OCI-LY1 (cell line): ENCODE measurements around the gene FTL.

Experiments
- H2AFZ ChIP-seq: fragments of 200-600 bp; sonication (generic), shearing (Covaris generic); 2 replicates; pipeline ENCODE4 v1.6.0; 2014; ENCODE audit warnings: antibody characterized with exemption, mild to moderate bottlenecking, low read length
- H3F3A ChIP-seq: fragments of 200-600 bp; sonication (generic), shearing (Covaris generic); 2 replicates; pipeline ENCODE4 v1.6.0; 2014; ENCODE audit warnings: mild to moderate bottlenecking, antibody characterized with exemption, low read length, moderate library complexity; ENCODE audit not compliant: insufficient read depth
- H3K27ac ChIP-seq: fragments of 200-600 bp; sonication (generic); 2 replicates; pipeline ENCODE4 v1.5.1; 2014; ENCODE audit warnings: low read length, mixed run types, mild to moderate bottlenecking, low read depth; ENCODE audit not compliant: poor library complexity, severe bottlenecking
- H3K27me3 ChIP-seq: fragments of 200-600 bp; sonication (generic); 2 replicates; pipeline ENCODE4 v1.6.0; 2014; ENCODE audit warnings: antibody characterized with exemption, mild to moderate bottlenecking, low read length, moderate library complexity; ENCODE audit not compliant: insufficient read depth
- H3K36me3 ChIP-seq: fragments of 200-600 bp; sonication (generic); 2 replicates; pipeline ENCODE4 v1.6.1; 2014; ENCODE audit warnings: mild to moderate bottlenecking, antibody characterized with exemption, low read length, moderate library complexity, mixed read lengths; ENCODE audit not compliant: insufficient read depth
- H3K4me1 ChIP-seq: fragments of 200-600 bp; sonication (generic); 2 replicates; pipeline ENCODE4 v1.5.1; 2014; ENCODE audit warnings: mild to moderate bottlenecking, low read length, moderate library complexity; ENCODE audit not compliant: insufficient read depth, severe bottlenecking
- H3K4me2 ChIP-seq: fragments of 200-600 bp; sonication (generic), shearing (Covaris generic); 2 replicates; pipeline ENCODE4 v1.6.1; 2014; ENCODE audit warnings: low read length
- H3K4me3 ChIP-seq: fragments of 200-600 bp; sonication (generic); 2 replicates; pipeline ENCODE4 v1.5.1; 2014; ENCODE audit warnings: low read length, low read depth, mild to moderate bottlenecking, mixed read lengths; ENCODE audit not compliant: poor library complexity, severe bottlenecking
- H3K79me2 ChIP-seq: fragments of 200-600 bp; shearing (Covaris generic); 2 replicates; pipeline ENCODE4 v1.6.1; 2016; ENCODE audit warnings: mixed run types, low read length, mixed read lengths; ENCODE audit not compliant: insufficient read depth
- H3K9ac ChIP-seq: fragments of 200-600 bp; sonication (generic), shearing (Covaris generic); 2 replicates; pipeline ENCODE4 v1.6.1; 2014; ENCODE audit warnings: mild to moderate bottlenecking, low read length, mixed read lengths
- H3K9me2 ChIP-seq: fragments of 200-600 bp; sonication (generic), shearing (Covaris generic); 2 replicates; pipeline ENCODE4 v1.6.1; 2014; ENCODE audit warnings: low read depth, mild to moderate bottlenecking, low read length, mixed read lengths
- H3K9me3 ChIP-seq: fragments of 200-600 bp; shearing (Covaris generic); 2 replicates; pipeline ENCODE4 v1.6.1; 2014; ENCODE audit warnings: low read length, mixed read lengths
- H4K20me1 ChIP-seq: fragments of 200-600 bp; sonication (generic), shearing (Covaris generic); 2 replicates; pipeline ENCODE4 v1.6.0; 2016; ENCODE audit warnings: mild to moderate bottlenecking, low read length; ENCODE audit not compliant: insufficient read depth
- CTCF ChIP-seq: fragments of 200-600 bp; sonication (generic), shearing (Covaris generic); IDR thresholded peaks from 2 replicates; pipeline ENCODE4 v1.5.1; 2017; ENCODE audit warnings: mild to moderate bottlenecking, antibody characterized with exemption, low read length, moderate library complexity, mixed read lengths
- EZH2 ChIP-seq: fragments of 200-600 bp; sonication (generic), shearing (Covaris generic); IDR thresholded peaks from 2 replicates; pipeline ENCODE4 v1.8.0; 2017; ENCODE audit warnings: borderline replicate concordance, mixed run types, mild to moderate bottlenecking, antibody characterized with exemption, low read length, moderate library complexity, mixed read lengths

Gene FTL

GRCh38 chr19:48982280-48982679, 17.2 kb downstream of the FTL start:
- no peaks in the 10 kb centered on the region for H3K9me2 ChIP-seq
- H3K9me3 ChIP-seq = no peaks in the 10 kb centered on the region
- no peak overlapping the region for H3K4me3 ChIP-seq
- no peaks in the 10 kb centered on the region for H3K27me3 ChIP-seq
- H3K4me1 ChIP-seq = peaks cover 6% of the 10 kb centered on the region
- H3K27ac ChIP-seq = no peak overlapping the region
- TF ChIP-seq EZH2 = no peak
- no peak for TF ChIP-seq CTCF
- no peak overlapping the region for H3K4me2 ChIP-seq
- no peak overlapping the region for H3K9ac ChIP-seq
- peaks cover 42% of the 10 kb centered on the region for H3K36me3 ChIP-seq
- H2AFZ ChIP-seq = no peak overlapping the region
- no peaks in the 10 kb centered on the region for H3F3A ChIP-seq
- H3K79me2 ChIP-seq = no peaks in the 10 kb centered on the region
- no peaks in the 10 kb centered on the region for H4K20me1 ChIP-seq

DNA sequence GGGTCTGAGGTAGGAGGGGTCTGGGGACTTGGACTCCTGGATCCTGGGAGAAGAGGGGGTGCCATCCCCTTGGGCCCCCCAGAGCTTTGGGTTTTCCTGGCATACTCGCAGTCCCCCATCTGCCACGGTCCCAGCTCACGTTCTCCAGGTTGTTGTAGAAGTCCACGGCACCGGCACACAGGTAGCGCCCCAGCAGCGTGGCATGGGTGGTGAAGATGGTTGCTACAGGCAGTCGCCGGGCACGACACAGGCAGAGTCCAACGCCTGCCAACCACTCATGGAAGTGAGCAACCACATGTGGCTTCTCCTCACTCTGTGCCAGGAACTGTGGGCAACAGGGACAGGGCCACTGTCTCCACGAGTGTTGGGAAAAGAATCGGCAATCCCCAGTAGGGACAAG, 20.6 kb downstream of the FTL start:
- Histone ChIP-seq H2AFZ (no peak overlapping the region), H3K4me1 (peaks cover 14% of the 10 kb centered on the region), H3K4me2 (no peak overlapping the region), H4K20me1 (no peaks in the 10 kb centered on the region), H3K9me3 (no peaks in the 10 kb centered on the region), H3K9me2 (no peaks in the 10 kb centered on the region), H3K27ac (no peak overlapping the region), H3K36me3 (peaks cover 46% of the 10 kb centered on the region), H3K9ac (no peak overlapping the region), H3F3A (no peaks in the 10 kb centered on the region), H3K79me2 (no peaks in the 10 kb centered on the region), H3K4me3 (no peak overlapping the region), H3K27me3 (no peaks in the 10 kb centered on the region)
- no peak for TF ChIP-seq EZH2
- no peak for TF ChIP-seq CTCF

- TF ChIP-seq CTCF = no peak
- no peak for TF ChIP-seq EZH2
- Histone ChIP-seq H3K36me3 (peaks cover 46% of the 10 kb centered on the region), H3F3A (no peaks in the 10 kb centered on the region), H3K9ac (no peak overlapping the region), H3K27me3 (no peaks in the 10 kb centered on the region), H3K27ac (no peak overlapping the region), H2AFZ (no peak overlapping the region), H3K4me2 (no peak overlapping the region), H4K20me1 (no peaks in the 10 kb centered on the region), H3K9me2 (no peaks in the 10 kb centered on the region), H3K4me3 (no peak overlapping the region), H3K79me2 (no peaks in the 10 kb centered on the region), H3K4me1 (peaks cover 14% of the 10 kb centered on the region), H3K9me3 (no peaks in the 10 kb centered on the region)
Observed at GRCh38 chr19:48986211-48986610, 21.1 kb downstream of the FTL start.
